Activated CD4-positive, alpha-beta T cell treated with anti-CD3 and anti-CD28 coated beads for 24 hours (primary cell): Measurements from ENCODE around the gene CHRNA4.

ENCODE experiments used
- DNase-seq, 2 donors: peaks; one replicate each; pipeline ENCODE4 v3.0.0-alpha.2; 2020; ENCODE audit warnings: low read depth in 2 of 2

The CHRNA4 gene

GRCh38 chr20:63363981-63364561 is 2.9 kb upstream of the CHRNA4 start:
- DNase-seq, result no peak

DNA sequence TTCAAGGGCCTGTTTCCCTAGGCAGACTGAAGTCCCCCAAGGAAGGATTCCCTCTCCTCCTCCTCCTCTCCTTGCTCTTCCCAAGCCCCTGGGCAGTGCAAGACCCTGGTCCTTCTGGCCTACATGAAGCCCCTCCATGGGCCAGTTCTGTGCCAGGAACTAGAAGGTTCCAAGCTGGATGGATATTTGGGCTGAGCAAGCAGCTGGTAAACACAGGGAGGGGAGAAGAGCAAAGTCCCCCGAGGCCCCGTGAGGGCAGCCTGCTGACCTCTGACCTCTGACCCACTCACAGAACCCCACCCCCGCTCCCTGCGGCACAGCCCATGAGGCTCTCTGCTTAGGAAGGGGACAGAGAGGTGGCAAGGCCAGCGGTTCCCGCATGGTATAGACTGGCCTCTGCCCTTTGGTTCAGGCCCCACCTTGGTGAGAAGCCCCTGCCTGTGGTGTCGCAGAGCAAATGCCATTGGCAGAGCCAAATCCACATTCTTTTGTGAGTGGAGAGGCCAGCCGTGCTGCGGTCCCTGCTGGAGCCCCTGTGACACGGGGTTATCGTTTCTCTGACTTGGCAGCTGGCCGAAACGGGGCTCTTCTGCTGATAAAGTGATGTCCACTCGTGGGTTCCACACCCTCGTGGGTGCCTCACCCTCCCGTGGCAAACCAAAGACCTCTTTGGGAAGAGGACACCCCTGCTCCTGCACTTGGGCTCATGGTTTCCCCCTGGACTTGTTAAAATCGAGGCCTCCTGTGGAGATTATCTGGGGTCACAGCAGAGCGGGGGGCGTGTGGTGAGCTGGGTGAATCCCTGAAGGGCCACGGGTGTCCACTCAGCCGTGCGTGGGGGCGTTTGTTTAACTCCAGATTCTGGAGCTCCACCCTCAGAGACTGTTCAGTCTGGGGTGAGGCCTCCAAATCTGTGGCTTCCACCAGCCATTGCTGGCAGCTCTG is 2.1 kb upstream of the CHRNA4 start:
- no peak for DNase-seq

GRCh38 chr20:63362436-63363009 is 1.4 kb upstream of the CHRNA4 start:
- no peak for DNase-seq

GRCh38 chr20:63361519-63362435 is 628 bp upstream of the CHRNA4 start:
- no peak for DNase-seq

DNA sequence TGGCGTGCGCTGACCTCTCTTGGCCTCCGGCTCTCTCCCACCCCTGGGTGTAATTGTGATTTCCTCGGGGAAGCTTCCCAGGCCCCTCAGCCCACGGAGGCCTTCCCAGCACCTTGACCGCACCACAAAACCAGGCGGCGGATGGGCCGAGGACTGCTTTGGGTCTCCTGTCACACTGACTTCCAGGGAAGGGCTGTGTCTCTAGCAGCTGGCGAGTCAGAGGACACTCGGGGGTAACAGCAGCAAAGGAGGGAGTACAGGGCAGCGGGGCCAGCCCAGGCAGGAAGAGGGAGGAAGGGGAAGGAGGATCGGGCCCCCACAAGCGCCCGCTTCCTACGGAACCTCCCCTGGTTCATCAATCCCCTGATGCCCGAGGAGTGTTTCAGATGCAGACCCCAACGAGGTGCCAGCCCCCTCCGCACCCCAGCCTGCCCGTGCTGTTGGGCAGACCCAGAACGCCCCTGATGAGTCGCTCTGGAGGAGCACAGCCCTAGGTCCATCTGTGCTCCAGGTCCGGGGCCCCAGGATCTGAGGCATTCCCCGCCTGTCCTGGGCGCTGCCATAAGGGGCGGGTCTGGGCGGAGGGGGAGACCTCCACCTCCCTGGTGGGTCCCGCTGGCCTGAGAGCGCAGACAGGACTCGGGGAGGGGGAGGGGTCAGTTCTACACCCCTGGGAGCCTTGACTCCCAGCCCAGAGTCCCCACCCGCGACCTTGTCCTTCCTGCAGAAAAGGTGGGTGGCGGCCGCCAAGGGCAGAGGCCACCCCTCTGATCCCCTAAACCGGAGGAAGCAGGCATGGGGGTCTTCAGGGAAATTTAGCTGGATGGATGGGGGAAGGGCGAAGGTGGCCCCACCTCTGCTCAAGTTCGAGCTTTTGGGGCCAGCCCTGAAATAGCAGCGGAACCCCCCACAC is 956 bp downstream of the CHRNA4 start:
- no peak for DNase-seq

- DNase-seq, result no peak
Measured at GRCh38 chr20:63359164-63359934, 1.8 kb downstream of the CHRNA4 start.

- no peak for DNase-seq
Measured at GRCh38 chr20:63357921-63358905, 2.9 kb downstream of the CHRNA4 start.

DNA sequence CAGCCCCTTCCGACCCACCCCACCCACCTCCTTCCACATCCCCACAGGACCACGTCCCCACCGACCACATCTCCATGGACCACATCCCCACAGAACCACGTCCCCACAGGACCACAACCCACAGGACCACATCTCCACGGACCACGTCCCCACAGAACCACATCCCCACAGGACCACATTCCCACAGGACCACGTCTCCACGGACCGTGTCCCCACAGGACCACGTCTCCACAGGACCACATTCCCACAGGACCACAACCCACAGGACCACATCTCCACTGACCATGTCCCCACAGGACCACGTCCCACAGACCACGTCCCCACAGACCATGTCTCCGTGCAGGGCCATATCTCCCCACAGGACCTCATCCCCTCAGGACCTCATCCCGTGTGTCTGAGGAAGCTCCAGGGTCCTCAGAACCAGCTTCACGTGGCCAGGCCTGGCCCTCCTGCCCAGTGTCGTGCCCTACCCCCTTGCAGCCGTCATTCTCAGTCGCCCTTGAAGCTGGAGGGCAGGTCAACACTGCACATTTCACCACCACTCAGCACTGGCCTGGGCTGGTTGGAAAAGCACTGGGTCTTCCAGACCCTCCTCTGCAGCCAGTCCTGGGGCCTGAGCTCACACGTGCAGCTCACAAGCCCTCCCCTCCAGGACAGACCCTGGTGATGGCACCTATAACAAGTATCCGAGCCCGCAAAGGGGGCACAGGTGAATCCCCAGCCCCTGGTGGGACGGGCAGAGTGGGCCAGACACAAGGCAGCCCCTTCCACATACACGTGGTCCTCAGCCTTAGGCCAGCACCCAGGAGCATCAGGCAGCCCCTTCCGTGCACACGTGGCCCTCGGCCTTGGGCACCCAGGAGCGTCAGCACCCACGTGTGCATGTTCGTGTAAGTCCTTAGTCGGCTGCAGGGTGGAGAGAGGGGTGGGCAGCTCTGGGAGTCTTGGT is 3.9 kb downstream of the CHRNA4 start:
- no peak for DNase-seq

DNA sequence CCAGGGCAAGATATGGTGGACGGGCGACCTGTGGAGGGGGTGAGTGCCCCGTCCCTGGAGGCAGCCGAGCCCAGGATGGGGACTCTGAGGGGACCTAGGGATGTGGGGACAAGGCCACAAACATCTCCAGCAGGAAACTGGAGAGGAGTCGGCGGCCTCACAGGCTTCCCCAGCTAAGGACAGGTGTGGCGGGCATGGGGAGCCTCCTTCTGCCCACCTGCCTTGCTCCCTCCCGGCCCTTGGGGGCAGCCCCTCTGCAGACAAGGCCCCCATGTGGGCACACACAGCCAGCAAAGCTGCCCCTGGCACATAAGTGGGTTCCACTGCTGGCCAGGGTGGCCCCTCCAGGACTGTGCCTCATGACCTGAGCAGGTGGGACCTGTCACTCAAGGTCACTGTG is 4.6 kb downstream of the CHRNA4 start:
- no peak for DNase-seq

DNA sequence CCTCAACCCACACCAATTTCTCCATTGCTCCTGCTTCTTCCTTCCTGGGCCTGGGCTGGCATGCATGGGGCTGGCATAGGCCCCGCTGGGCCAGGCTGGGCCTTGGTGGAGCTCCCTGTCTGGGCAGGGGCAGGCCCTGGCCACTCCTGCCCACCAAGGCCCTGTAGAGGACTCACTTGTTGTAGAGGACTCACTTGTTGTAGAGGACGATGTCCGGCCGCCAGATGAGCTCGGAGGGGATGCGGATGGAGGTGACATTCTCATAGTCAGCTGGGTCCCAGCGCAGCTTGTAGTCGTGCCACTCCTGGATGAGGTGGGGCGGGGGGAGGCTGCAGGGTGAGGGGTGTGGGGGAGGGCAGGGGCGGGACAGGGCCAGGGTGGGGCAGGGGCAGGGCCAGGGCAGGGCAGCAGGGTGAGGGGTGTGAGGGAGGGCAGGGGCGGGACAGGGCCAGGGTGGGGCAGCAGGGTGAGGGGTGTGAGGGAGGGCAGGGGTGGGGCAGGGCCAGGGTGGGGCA is 5.3 kb downstream of the CHRNA4 start:
- DNase-seq, result no peak

DNA sequence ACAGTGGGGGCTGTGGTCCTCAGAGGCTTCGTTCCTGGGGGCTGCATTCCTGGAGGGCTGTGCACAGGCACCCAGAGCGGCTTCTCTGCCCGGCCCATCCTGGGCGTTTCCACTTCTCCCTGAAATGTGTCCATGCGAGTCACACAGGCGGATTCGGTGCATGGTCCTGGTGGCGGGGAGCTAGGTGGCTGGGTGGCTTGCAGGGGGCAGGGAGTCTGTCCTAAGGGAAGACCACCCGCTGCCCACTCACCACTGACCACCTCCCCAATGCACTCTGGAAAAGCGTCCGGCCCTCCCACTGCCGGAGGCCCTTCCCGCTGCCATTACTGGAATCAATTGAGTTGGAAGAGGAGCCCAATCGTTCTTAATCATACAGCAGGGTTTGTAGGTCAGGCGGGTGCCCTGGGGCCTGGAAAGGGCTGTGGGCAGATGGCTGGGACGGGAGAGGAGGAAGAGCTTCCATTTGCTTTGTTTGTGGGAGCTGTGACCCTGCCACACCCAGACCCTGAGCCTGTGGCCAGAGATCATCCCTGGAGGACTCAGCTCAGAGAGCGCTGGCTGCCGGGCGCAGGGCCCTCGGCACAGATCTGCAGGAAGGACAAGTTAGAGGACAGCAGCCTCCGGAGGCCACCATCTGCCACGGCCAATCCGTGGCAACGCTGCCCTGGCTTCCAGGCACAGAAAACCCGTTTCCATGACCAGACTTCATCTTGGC is 6.4 kb downstream of the CHRNA4 start:
- DNase-seq, result no peak

DNA sequence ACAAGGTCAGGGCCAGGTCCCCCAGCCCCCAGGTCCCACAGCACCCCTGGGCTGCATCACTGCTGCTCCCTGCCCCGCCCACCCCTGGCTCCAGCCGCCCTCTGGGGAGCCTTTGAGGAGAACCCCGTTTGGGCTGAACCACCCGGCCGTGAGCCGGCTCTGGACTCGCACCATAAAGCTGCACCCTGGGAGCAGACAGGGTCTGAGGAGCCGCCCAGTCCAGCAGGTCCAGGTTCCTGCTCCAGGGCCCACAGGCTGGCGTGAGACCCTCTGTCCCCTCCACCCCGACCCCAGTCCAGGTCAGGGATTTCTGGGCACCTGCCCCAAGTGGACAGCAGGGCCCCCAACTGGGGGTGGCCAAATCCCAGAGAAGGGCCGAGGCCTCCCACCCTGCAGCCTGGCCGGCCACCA is 8.3 kb downstream of the CHRNA4 start:
- DNase-seq, result no peak

DNA sequence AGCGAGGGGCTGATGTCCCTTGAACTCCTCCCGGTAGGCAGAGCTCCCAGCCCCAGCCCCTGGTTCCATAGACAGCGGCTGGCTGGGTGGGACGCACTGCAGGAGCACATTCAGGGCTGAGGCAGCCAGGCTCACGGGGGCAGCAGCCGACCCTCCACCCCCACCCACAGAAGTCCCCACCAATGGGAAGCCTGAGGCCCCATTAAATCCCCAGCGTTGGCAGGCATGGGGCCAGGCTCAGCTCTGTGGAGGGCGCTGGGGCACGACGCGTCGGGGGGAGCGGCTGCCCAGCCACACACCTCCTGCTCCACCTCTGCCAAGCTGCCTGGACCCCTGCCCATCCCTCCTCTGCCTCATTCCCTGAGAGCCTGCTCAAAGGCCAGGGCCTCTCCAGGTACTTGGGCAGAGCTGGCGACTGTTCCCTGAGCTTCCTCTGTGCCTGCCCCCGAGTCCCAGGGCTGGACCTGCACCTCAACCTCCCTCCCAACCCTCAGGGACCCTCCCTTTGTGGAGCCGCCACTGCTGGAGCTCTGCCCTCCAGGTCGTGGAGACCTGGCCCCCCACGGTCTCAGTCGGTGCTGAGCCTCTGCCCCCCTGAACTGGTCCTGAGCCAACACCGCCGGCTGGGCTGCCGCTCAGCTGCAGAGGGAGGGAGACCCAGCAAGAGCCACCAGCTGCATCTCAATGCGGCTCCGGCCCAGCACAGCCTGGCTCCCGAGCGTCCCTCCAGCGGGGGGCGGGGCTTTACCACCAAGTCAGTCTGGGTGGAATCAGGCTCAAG is 9.1 kb downstream of the CHRNA4 start:
- no peak for DNase-seq

DNA sequence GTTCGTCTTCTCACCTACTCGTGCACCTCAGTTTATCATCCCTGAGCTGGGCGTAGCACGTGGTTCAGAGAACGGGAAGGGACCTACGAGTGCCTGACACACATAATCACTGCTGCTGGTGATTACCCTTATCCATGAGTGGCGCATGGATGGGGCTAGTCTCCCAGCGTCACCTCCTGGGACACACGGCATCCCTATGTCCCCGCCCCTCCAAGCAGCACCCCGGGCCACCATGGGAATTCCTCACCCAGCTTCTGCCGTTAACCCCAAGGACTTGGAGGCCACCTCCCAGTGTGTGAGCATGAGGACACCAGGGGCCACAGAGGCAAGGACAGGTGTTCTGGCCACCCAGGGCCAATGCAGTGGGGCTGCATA is 9.8 kb downstream of the CHRNA4 start:
- DNase-seq, result no peak

DNA sequence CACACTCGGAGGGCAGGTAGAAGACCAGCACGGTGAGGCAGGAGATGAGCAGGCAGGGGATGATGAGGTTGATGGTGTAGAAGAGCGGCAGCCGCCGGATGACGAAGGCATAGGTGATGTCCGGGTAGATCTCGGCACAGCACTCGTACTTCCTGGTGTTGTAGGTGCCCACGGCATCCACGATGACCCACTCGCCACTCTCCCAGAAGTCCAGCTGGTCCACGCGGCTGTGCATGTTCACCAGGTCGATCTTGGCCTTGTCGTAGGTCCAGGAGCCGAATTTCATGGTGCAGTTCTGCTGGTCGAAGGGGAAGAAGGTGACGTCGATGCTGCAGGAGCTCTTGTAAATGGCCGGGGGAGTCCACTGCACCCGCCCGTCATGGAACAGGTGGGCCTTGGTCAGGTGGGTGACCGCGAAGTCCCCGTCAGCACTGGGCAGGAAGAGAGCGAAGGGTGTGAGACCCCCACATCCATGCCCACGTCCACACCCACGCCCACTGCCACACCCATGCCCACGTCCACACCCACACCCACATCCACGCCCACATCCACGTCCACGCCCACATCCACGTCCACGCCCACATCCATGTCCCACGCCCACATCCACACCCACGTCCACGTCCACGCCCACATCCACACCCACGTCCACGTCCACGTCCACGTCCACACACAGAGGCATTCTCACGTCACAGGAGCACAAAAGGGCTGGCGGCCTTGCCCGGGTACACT is 10.4 kb downstream of the CHRNA4 start:
- no peak for DNase-seq
